HEK293 (cell line): ENCODE results near the gene VRTN.

Source experiments
- CTCF ChIA-PET: fragments of 350-600 bp; formaldehyde crosslinking; extraction: SDS; loops from one replicate; lab custom pipeline; 2021; ENCODE audit warnings: antibody characterized with exemption; lab: Yijun Ruan, JAX
- POLR2A ChIA-PET: fragments of 300-600 bp; formaldehyde crosslinking; extraction: SDS; loops from one replicate; lab custom pipeline; 2020; ENCODE audit warnings: antibody characterized with exemption, inconsistent platforms; lab: Yijun Ruan, JAX
- H3K27ac ChIP-seq: fragments of 200-500 bp; sonication (Bioruptor generic); 2 replicates; pipeline ENCODE4 v1.5.1; 2014; ENCODE audit warnings: low read depth, low read length, control low read depth, inconsistent platforms; ENCODE audit errors: extremely low read depth
- H3K36me3 ChIP-seq, 2 experiments: fragments of 200-500 bp in 1 of 2; sonication (Bioruptor generic) in 1 of 2; 1 replicate in 1 of 2; 2 replicates in 1 of 2; pipeline ENCODE4 v1.5.1; 2014 to 2017; ENCODE audit warnings: inconsistent platforms in 2 of 2, low read length in 2 of 2; ENCODE audit not compliant: control insufficient read depth in 2 of 2, insufficient read depth in 1 of 2
- H3K4me1 ChIP-seq: fragments of 200-500 bp; sonication (Bioruptor generic); 2 replicates; pipeline ENCODE4 v1.5.1; 2014; ENCODE audit warnings: mild to moderate bottlenecking, low read length, inconsistent platforms; ENCODE audit not compliant: control insufficient read depth, insufficient read depth
- H3K4me3 ChIP-seq: 2 replicates; pipeline ENCODE4 v1.5.1; 2011; ENCODE audit warnings: low read depth, mild to moderate bottlenecking, control low read depth, low read length, moderate library complexity
- H3K9me3 ChIP-seq: fragments of 200-500 bp; sonication (Bioruptor generic); 2 replicates; pipeline ENCODE4 v1.5.1; 2014; ENCODE audit warnings: low read depth, low read length, inconsistent platforms; ENCODE audit not compliant: control insufficient read depth, insufficient read depth
- GLI2 ChIP-seq: fragments of 450-650 bp; formaldehyde crosslinking; IDR thresholded peaks from 2 replicates; pipeline ENCODE4; 2017; ENCODE audit warnings: missing biosample characterization, missing genetic modification characterization, low read depth, borderline replicate concordance
- KLF1 ChIP-seq: fragments of 450-650 bp; formaldehyde crosslinking; IDR thresholded peaks from 2 replicates; pipeline ENCODE4 v1.5.1; 2016; ENCODE audit warnings: missing biosample characterization, missing genetic modification characterization
- KLF7 ChIP-seq: fragments of 450-650 bp; formaldehyde crosslinking; IDR thresholded peaks from 2 replicates; pipeline ENCODE4 v1.5.1; 2016; ENCODE audit warnings: missing biosample characterization, missing genetic modification characterization, borderline replicate concordance
- KLF9 ChIP-seq: fragments of 450-650 bp; formaldehyde crosslinking; IDR thresholded peaks from 2 replicates; pipeline ENCODE4 v1.5.1; 2016; ENCODE audit warnings: missing biosample characterization, missing genetic modification characterization, low read depth
- ZBTB20 ChIP-seq: fragments of 450-650 bp; formaldehyde crosslinking; IDR thresholded peaks from 2 replicates; pipeline ENCODE4 v1.5.1; 2016; ENCODE audit warnings: missing biosample characterization, missing genetic modification characterization
- ZEB2 ChIP-seq: fragments of 450-650 bp; formaldehyde crosslinking; IDR thresholded peaks from 2 replicates; pipeline ENCODE4 v1.5.1; 2016; ENCODE audit warnings: missing biosample characterization, missing genetic modification characterization
- ZNF112 ChIP-seq: fragments of 450-650 bp; formaldehyde crosslinking; IDR thresholded peaks from 2 replicates; pipeline ENCODE4 v1.5.0; 2017; ENCODE audit warnings: missing biosample characterization, missing genetic modification characterization
- ZNF114 ChIP-seq: fragments of 450-650 bp; formaldehyde crosslinking; IDR thresholded peaks from 2 replicates; pipeline ENCODE4 v1.5.0; 2017; ENCODE audit warnings: missing biosample characterization, missing genetic modification characterization
- ZNF148 ChIP-seq: fragments of 450-650 bp; formaldehyde crosslinking; IDR thresholded peaks from 2 replicates; pipeline ENCODE4 v1.5.0; 2017; ENCODE audit warnings: missing biosample characterization, missing genetic modification characterization, borderline replicate concordance
- ZNF202 ChIP-seq: fragments of 450-650 bp; formaldehyde crosslinking; IDR thresholded peaks from 2 replicates; pipeline ENCODE4 v1.5.1; 2016; ENCODE audit warnings: missing biosample characterization, missing genetic modification characterization, borderline replicate concordance
- ZNF221 ChIP-seq: fragments of 450-650 bp; formaldehyde crosslinking; IDR thresholded peaks from 2 replicates; pipeline ENCODE4 v1.5.1; 2017; ENCODE audit warnings: missing biosample characterization, missing genetic modification characterization, borderline replicate concordance
- ZNF24 ChIP-seq: fragments of 450-650 bp; formaldehyde crosslinking; IDR thresholded peaks from 2 replicates; pipeline ENCODE4 v1.5.1; 2016; ENCODE audit warnings: missing biosample characterization, missing genetic modification characterization
- ZNF366 ChIP-seq: fragments of 450-650 bp; formaldehyde crosslinking; conservative IDR thresholded peaks from 2 replicates; pipeline ENCODE4 v1.5.1; 2016; ENCODE audit warnings: missing biosample characterization, missing genetic modification characterization
- ZNF398 ChIP-seq: fragments of 450-650 bp; formaldehyde crosslinking; IDR thresholded peaks from 2 replicates; pipeline ENCODE4 v1.5.1; 2017; ENCODE audit warnings: missing biosample characterization, missing genetic modification characterization
- ZNF544 ChIP-seq: fragments of 450-650 bp; formaldehyde crosslinking; IDR thresholded peaks from 2 replicates; pipeline ENCODE4 v1.5.0; 2017; ENCODE audit warnings: missing biosample characterization, missing genetic modification characterization
- ZNF548 ChIP-seq: fragments of 450-650 bp; formaldehyde crosslinking; IDR thresholded peaks from 2 replicates; pipeline ENCODE4 v1.5.1; 2016; ENCODE audit warnings: missing biosample characterization, missing genetic modification characterization
- ZNF629 ChIP-seq: fragments of 450-650 bp; formaldehyde crosslinking; IDR thresholded peaks from 2 replicates; pipeline ENCODE4 v1.5.1; 2017; ENCODE audit warnings: missing biosample characterization, missing genetic modification characterization
- ZNF654 ChIP-seq: fragments of 450-650 bp; formaldehyde crosslinking; IDR thresholded peaks from 2 replicates; pipeline ENCODE4 v1.5.1; 2016; ENCODE audit warnings: low read depth, missing biosample characterization, missing genetic modification characterization
- ZNF677 ChIP-seq: fragments of 450-650 bp; IDR thresholded peaks from 2 replicates; pipeline ENCODE4 v1.5.0; 2018; ENCODE audit warnings: missing biosample characterization, mild to moderate bottlenecking, missing genetic modification characterization, moderate library complexity
- ZNF843 ChIP-seq: fragments of 450-650 bp; formaldehyde crosslinking; IDR thresholded peaks from 2 replicates; pipeline ENCODE4 v1.5.1; 2016; ENCODE audit warnings: missing biosample characterization, missing genetic modification characterization
- ZSCAN30 ChIP-seq: fragments of 450-650 bp; IDR thresholded peaks from 2 replicates; pipeline ENCODE4 v1.5.1; 2018; ENCODE audit warnings: missing biosample characterization, mild to moderate bottlenecking, missing genetic modification characterization, moderate library complexity
- TF ChIP-seq, protein P1 (sequence below): fragments of 450-650 bp; formaldehyde crosslinking; IDR thresholded peaks from 2 replicates; pipeline ENCODE4 v1.5.1; 2016; ENCODE audit warnings: missing biosample characterization, missing genetic modification characterization

VRTN gene

GRCh38 chr14:74313601-74314000 is 34.7 kb upstream of the VRTN start (continued):
- no peak for TF ChIP-seq ZEB2 (tag by site-specific recombination)
- TF ChIP-seq ZNF366 = no peak
- no peak for TF ChIP-seq ZNF677
- no peak for TF ChIP-seq ZNF629 (tag by site-specific recombination)
- TF ChIP-seq, all 188 proteins: peak for 0

GRCh38 chr14:74314576-74314975 is 33.7 kb upstream of the VRTN start:
- H3K27ac ChIP-seq = no peak overlapping the region
- no peak overlapping the region for H3K4me3 ChIP-seq
- H3K9me3 ChIP-seq = no peaks in the 10 kb centered on the region
- H3K36me3 ChIP-seq = no peaks in the 10 kb centered on the region
- CTCF ChIA-PET = interaction anchor here (1.0 kb wide), 1 partner anchor 8 kb away, joined by 3 read pairs; no protein-coding TSS in a partner anchor
- TF ChIP-seq GLI2 (tag by site-specific recombination) = no peak
- TF ChIP-seq ZNF548 (tag by site-specific recombination) = no peak
- no peak for TF ChIP-seq ZBTB20
- TF ChIP-seq ZNF114 (tag by site-specific recombination) = no peak
- TF ChIP-seq ZNF148 (tag by site-specific recombination) = no peak
- no peak for TF ChIP-seq KLF7 (tag by site-specific recombination)
- no peak for TF ChIP-seq ZNF221 (tag by site-specific recombination)
- TF ChIP-seq ZNF24 (tag by site-specific recombination) = no peak
- TF ChIP-seq ZNF112 (tag by site-specific recombination) = no peak
- TF ChIP-seq, protein P1, sequence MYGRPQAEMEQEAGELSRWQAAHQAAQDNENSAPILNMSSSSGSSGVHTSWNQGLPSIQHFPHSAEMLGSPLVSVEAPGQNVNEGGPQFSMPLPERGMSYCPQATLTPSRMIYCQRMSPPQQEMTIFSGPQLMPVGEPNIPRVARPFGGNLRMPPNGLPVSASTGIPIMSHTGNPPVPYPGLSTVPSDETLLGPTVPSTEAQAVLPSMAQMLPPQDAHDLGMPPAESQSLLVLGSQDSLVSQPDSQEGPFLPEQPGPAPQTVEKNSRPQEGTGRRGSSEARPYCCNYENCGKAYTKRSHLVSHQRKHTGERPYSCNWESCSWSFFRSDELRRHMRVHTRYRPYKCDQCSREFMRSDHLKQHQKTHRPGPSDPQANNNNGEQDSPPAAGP = no peak
- TF ChIP-seq KLF9 (tag by site-specific recombination) = no peak
- no peak for TF ChIP-seq ZSCAN30 (tag by site-specific recombination)
- H3K4me1 ChIP-seq = no peaks in the 10 kb centered on the region
- POLR2A ChIA-PET = interaction anchor here (1.0 kb wide), 1 partner anchor 9 kb away, joined by 3 read pairs; no protein-coding TSS in a partner anchor

DNA sequence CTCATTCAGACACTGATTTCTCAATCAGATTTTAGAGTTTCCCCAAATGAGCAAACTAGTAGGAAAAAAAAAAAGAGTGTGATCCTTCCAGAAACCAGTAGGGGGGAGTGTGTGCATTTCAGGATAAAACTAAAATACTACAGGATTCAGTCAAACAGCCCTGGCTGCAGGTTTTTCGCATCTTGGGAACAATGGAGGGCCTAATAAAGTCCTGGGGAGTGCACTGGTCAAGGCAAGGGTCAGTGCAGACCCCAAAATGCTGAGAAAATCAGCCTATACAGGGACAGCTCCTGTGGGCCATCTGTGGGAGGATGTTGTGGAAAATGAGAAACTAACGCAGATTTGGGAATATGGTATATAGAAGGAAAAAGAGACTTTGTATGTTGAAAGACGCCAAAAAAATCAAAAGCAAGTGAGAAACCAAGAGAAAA is 23.3 kb upstream of the VRTN start:
- CTCF ChIA-PET = interaction anchor here (0.7 to 1.8 kb wide), 11 partner anchors 12 to 155 kb away, joined by 3 to 9 read pairs (median 4); partner anchors contain the start of gene SYNDIG1L
- no peak overlapping the region for H3K27ac ChIP-seq
- POLR2A ChIA-PET = no interaction called here
- H3K4me1 ChIP-seq = peaks cover 6% of the 10 kb centered on the region; the same call in 1 of the 2 replicates
- H3K4me3 ChIP-seq = no peak overlapping the region
- H3K36me3 ChIP-seq = no peaks in the 10 kb centered on the region
- no peaks in the 10 kb centered on the region for H3K9me3 ChIP-seq
- TF ChIP-seq ZNF544 (tag by site-specific recombination) (no peak), ZNF843 (tag by site-specific recombination) (no peak), KLF1 (no peak), ZNF398 (tag by site-specific recombination) (no peak), ZNF654 (tag by site-specific recombination) (peak; percentile 61), ZNF202 (tag by site-specific recombination) (no peak)
